ENCODE measurements around the gene SNTA1. TPM values are rescaled to one million over a fixed set of nuclear protein-coding genes. Genes with fewer than 3 reads are reported as not detected.

The SNTA1 gene
- total and polyA plus RNA-seq, 9 of the 15 experiments (the other 6 are each of a cell fraction or from before 2014, with no cell fraction given), result 1.2 to 40.8 (median 20.3) TPM

DNA sequence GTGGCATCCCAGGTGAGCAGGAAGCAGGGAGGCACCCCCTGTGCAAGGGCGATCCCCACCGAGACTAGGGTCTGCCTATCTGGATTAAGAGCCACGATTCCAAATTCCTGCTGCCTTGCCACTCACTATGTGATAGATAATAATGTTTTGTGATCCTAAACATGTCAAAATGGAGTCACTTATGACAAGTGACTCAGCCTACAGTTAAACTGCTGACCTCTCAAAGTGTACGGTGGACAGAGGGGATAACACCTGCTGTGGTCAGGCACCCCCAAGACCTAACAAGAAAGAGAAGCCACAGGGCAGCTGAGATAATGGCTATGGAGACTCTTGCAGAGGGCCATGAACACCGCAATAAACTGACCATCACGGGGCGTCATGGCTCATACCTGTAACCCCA is 16.0 kb upstream of the SNTA1 start (continued):
- TF ChIP-seq ZFP1 (CRISPR knock-in tag; IDR thresholded peaks at IDR 0.05), result no peak
- TF ChIP-seq SAFB2 (IDR thresholded peaks at IDR 0.05; ENCODE audit: borderline replicate concordance, low read depth, low read length, severe bottlenecking), result no peak
- TF ChIP-seq ZEB2 (IDR thresholded peaks at IDR 0.05), result no peak
- no peak for TF ChIP-seq SAP30 (IDR thresholded peaks at IDR 0.05; ENCODE audit: borderline replicate concordance, insufficient read depth, low read depth, low read length, poor library complexity, severe bottlenecking)
- TF ChIP-seq ZNF124 (CRISPR knock-in tag; IDR thresholded peaks at IDR 0.05), result no peak
- TF ChIP-seq NFYB (IDR thresholded peaks at IDR 0.05; ENCODE audit: extremely low read depth, insufficient read length), result no peak
- TF ChIP-seq, protein P1, sequence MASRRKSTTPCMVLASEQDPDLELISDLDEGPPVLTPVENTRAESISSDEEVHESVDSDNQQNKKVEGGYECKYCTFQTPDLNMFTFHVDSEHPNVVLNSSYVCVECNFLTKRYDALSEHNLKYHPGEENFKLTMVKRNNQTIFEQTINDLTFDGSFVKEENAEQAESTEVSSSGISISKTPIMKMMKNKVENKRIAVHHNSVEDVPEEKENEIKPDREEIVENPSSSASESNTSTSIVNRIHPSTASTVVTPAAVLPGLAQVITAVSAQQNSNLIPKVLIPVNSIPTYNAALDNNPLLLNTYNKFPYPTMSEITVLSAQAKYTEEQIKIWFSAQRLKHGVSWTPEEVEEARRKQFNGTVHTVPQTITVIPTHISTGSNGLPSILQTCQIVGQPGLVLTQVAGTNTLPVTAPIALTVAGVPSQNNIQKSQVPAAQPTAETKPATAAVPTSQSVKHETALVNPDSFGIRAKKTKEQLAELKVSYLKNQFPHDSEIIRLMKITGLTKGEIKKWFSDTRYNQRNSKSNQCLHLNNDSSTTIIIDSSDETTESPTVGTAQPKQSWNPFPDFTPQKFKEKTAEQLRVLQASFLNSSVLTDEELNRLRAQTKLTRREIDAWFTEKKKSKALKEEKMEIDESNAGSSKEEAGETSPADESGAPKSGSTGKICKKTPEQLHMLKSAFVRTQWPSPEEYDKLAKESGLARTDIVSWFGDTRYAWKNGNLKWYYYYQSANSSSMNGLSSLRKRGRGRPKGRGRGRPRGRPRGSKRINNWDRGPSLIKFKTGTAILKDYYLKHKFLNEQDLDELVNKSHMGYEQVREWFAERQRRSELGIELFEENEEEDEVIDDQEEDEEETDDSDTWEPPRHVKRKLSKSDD (conservative IDR thresholded peaks at IDR 0.05; ENCODE audit: low read length), result no peak
- 0 out of 2 replicates have a peak, but pooled peaks have one; percentile 48 for TF ChIP-seq MECOM (CRISPR knock-in tag; IDR thresholded peaks at IDR 0.05)
- TF ChIP-seq TSHZ1 (CRISPR knock-in tag; IDR thresholded peaks at IDR 0.05), result no peak
- peak; percentile 24; the same call in 1 of the 2 replicates for TF ChIP-seq ZKSCAN8 (CRISPR knock-in tag; IDR thresholded peaks at IDR 0.05)
- TF ChIP-seq NFRKB (IDR thresholded peaks at IDR 0.05; ENCODE audit: low read depth), result no peak
- no peak for TF ChIP-seq NR4A1 (CRISPR knock-in tag; IDR thresholded peaks at IDR 0.05)
- peak; percentile 95 for TF ChIP-seq NR4A1 (tag; IDR thresholded peaks at IDR 0.05)
- TF ChIP-seq ARHGAP35 (IDR thresholded peaks at IDR 0.05; ENCODE audit: partially characterized antibody), result no peak
- TF ChIP-seq ZNF583 (CRISPR knock-in tag; IDR thresholded peaks at IDR 0.05), result peak; percentile 94
- TF ChIP-seq, protein P2, sequence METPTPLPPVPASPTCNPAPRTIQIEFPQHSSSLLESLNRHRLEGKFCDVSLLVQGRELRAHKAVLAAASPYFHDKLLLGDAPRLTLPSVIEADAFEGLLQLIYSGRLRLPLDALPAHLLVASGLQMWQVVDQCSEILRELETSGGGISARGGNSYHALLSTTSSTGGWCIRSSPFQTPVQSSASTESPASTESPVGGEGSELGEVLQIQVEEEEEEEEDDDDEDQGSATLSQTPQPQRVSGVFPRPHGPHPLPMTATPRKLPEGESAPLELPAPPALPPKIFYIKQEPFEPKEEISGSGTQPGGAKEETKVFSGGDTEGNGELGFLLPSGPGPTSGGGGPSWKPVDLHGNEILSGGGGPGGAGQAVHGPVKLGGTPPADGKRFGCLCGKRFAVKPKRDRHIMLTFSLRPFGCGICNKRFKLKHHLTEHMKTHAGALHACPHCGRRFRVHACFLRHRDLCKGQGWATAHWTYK (CRISPR knock-in tag; IDR thresholded peaks at IDR 0.05), result 0 out of 2 replicates have a peak, but pooled peaks have one; percentile 51
- TF ChIP-seq ETV1 (tag; conservative IDR thresholded peaks at IDR 0.05; ENCODE audit: low read depth), result 0 out of 2 replicates have a peak, but pooled peaks have one; percentile 8
- no peak for TF ChIP-seq RFX5 (IDR thresholded peaks at IDR 0.05; ENCODE audit: low read depth, low read length)
- TF ChIP-seq ZNF184 (CRISPR knock-in tag; IDR thresholded peaks at IDR 0.05), result no peak
- no peak for TF ChIP-seq NR3C1 (CRISPR knock-in tag; IDR thresholded peaks at IDR 0.05)
- peak; percentile 66 for TF ChIP-seq DDX20 (tag; IDR thresholded peaks at IDR 0.05; ENCODE audit: low read depth)
- TF ChIP-seq ZNF217 (CRISPR knock-in tag; IDR thresholded peaks at IDR 0.05), result no peak
- TF ChIP-seq TAF9B (IDR thresholded peaks at IDR 0.05; ENCODE audit: partially characterized antibody), result no peak
- TF ChIP-seq HCFC1 (IDR thresholded peaks at IDR 0.05; ENCODE audit: low read depth, low read length), result no peak
